KMS-11 (cell line): ENCODE measurements around the gene NRXN3.

Source experiments
- H2AFZ ChIP-seq: fragments of 200-600 bp; sonication (generic); 2 replicates; pipeline ENCODE4 v1.6.1; 2016; ENCODE audit warnings: antibody characterized with exemption, mixed run types, low read depth
- H3K27ac ChIP-seq: fragments of 200-600 bp; sonication (generic); 2 replicates; pipeline ENCODE4 v1.6.1; 2016; ENCODE audit warnings: mild to moderate bottlenecking, mixed run types
- H3K27me3 ChIP-seq: fragments of 200-600 bp; sonication (generic); 2 replicates; pipeline ENCODE4 v1.6.1; 2017; ENCODE audit warnings: mild to moderate bottlenecking, low read depth, mixed run types, moderate library complexity; ENCODE audit not compliant: insufficient read depth
- H3K36me3 ChIP-seq: fragments of 200-600 bp; sonication (generic); 2 replicates; pipeline ENCODE4 v1.6.1; 2017; ENCODE audit warnings: mild to moderate bottlenecking, mixed run types; ENCODE audit not compliant: insufficient read depth
- H3K4me1 ChIP-seq: fragments of 200-600 bp; sonication (generic); 2 replicates; pipeline ENCODE4 v1.6.1; 2016; ENCODE audit warnings: mild to moderate bottlenecking, low read depth, mixed run types; ENCODE audit not compliant: poor library complexity, severe bottlenecking
- H3K4me2 ChIP-seq: fragments of 200-600 bp; sonication (generic); 2 replicates; pipeline ENCODE4 v1.7.0; 2016; ENCODE audit warnings: mild to moderate bottlenecking, mixed run types
- H3K4me3 ChIP-seq: fragments of 200-600 bp; sonication (generic); IDR thresholded peaks from 2 replicates; pipeline ENCODE4 v1.6.1; 2017; ENCODE audit warnings: low read depth, low read length, mixed read lengths; ENCODE audit not compliant: insufficient read depth
- H3K79me2 ChIP-seq: fragments of 200-600 bp; sonication (generic); 2 replicates; pipeline ENCODE4 v1.6.1; 2016; ENCODE audit warnings: low read depth, mixed run types; ENCODE audit not compliant: insufficient read depth
- H3K9ac ChIP-seq: fragments of 200-600 bp; sonication (generic); 2 replicates; pipeline ENCODE4 v1.6.1; 2016; ENCODE audit warnings: mild to moderate bottlenecking, mixed run types
- H4K20me1 ChIP-seq: fragments of 200-600 bp; sonication (generic); 2 replicates; pipeline ENCODE4 v1.6.1; 2016; ENCODE audit warnings: mild to moderate bottlenecking, mixed run types; ENCODE audit not compliant: insufficient read depth
- TF ChIP-seq, protein P1 (sequence below): fragments of 200-600 bp; sonication (generic); conservative IDR thresholded peaks from 2 replicates; pipeline ENCODE4 v1.6.1; 2017; ENCODE audit warnings: low read depth, mild to moderate bottlenecking, antibody characterized with exemption, low read length, moderate library complexity, mixed read lengths

Gene NRXN3

DNA sequence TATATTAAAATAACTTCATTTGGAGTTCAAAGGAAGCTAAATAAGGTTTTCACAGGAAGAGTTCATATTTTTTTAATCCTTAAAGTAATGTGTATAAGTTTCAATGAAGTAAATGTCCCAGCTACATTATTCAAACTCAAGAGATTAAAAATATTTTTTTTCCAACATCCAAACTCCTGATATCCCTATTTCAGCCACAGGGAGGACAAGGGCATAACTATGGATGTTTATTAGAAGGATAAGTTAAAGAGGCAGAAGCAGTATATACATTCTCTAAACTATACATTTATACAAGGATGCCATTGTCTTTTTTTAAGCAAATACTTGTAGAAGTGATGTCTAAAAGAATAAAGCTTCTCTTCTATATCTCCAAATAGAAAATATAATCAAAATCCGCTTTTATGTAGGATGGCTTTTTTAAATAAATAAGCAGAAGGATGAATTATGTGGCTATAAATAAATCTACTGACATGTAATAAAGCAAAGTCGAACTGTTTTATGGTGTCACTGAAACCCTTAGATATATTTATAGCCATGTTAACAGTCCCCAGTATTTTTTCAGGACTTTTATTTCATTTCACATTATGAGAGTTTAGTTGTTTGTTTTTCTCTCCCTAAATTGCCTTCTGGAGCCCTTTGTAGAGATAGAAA lies 1104.6 kb downstream of the NRXN3 start:
- no peak overlapping the region for H3K4me2 ChIP-seq
- no peak overlapping the region for H3K27ac ChIP-seq
- no peaks in the 10 kb centered on the region for H3K36me3 ChIP-seq
- no peak overlapping the region for H3K4me3 ChIP-seq
- TF ChIP-seq, protein P1, sequence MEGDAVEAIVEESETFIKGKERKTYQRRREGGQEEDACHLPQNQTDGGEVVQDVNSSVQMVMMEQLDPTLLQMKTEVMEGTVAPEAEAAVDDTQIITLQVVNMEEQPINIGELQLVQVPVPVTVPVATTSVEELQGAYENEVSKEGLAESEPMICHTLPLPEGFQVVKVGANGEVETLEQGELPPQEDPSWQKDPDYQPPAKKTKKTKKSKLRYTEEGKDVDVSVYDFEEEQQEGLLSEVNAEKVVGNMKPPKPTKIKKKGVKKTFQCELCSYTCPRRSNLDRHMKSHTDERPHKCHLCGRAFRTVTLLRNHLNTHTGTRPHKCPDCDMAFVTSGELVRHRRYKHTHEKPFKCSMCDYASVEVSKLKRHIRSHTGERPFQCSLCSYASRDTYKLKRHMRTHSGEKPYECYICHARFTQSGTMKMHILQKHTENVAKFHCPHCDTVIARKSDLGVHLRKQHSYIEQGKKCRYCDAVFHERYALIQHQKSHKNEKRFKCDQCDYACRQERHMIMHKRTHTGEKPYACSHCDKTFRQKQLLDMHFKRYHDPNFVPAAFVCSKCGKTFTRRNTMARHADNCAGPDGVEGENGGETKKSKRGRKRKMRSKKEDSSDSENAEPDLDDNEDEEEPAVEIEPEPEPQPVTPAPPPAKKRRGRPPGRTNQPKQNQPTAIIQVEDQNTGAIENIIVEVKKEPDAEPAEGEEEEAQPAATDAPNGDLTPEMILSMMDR = no peak
- H3K27me3 ChIP-seq = no peaks in the 10 kb centered on the region
- H3K4me1 ChIP-seq = no peaks in the 10 kb centered on the region
- no peaks in the 10 kb centered on the region for H4K20me1 ChIP-seq
- H3K79me2 ChIP-seq = no peaks in the 10 kb centered on the region
- no peak overlapping the region for H3K9ac ChIP-seq
- no peak overlapping the region for H2AFZ ChIP-seq

DNA sequence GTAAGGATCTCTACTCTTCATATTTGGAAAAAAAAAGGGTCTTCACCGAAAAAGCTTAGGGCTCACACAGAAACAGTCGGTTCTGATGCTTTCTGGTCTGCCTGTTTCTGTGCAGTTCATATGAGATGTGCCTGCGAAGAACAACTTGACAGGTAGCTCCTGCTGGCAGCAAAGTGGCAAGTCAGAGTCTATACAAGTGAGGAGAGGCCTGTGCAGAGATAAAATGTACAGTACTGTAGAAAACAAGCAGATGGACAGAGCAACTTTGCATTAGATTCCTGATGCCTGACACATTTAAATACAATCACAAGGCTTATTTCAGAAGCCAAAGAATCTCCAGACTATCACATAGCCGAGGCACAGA lies 1105.1 kb downstream of the NRXN3 start:
- Histone ChIP-seq H3K4me1 (no peaks in the 10 kb centered on the region), H3K27ac (no peak overlapping the region), H3K4me3 (no peak overlapping the region), H2AFZ (no peak overlapping the region), H4K20me1 (no peaks in the 10 kb centered on the region), H3K9ac (no peak overlapping the region), H3K4me2 (no peak overlapping the region), H3K36me3 (no peaks in the 10 kb centered on the region), H3K79me2 (no peaks in the 10 kb centered on the region), H3K27me3 (no peaks in the 10 kb centered on the region)
- TF ChIP-seq, protein P1 = no peak

DNA sequence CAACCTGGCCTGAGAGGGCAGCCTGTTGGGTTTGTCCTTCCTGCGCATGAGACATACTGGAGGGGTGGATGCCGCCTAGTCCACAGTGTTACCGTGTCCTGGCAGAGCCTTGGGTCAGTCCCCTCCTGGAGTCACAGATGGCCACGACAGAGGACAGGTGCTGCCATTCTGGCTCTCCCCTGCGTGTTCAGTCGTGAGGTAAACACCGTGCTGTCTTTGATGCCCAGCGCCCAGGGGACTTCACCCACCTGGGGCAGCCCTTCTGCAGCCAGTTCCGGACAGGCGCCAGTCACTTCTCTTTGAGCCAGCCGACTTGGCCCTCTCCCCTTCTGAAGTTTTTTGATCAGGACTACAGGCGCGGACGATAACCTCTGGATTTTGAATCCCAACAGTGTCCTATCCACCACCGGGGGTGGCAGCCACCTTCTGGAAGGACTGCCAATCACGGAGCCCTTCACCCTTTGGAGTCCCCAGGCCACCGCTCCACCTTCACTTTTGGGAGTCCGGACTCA lies 1108.2 kb downstream of the NRXN3 start:
- H2AFZ ChIP-seq = no peak overlapping the region
- H3K27ac ChIP-seq = no peak overlapping the region
- TF ChIP-seq, protein P1 = no peak
- H3K9ac ChIP-seq = no peak overlapping the region
- H3K79me2 ChIP-seq = no peaks in the 10 kb centered on the region
- no peak overlapping the region for H3K4me2 ChIP-seq
- no peaks in the 10 kb centered on the region for H3K27me3 ChIP-seq
- no peaks in the 10 kb centered on the region for H4K20me1 ChIP-seq
- no peaks in the 10 kb centered on the region for H3K4me1 ChIP-seq
- no peak overlapping the region for H3K4me3 ChIP-seq
- no peaks in the 10 kb centered on the region for H3K36me3 ChIP-seq

DNA sequence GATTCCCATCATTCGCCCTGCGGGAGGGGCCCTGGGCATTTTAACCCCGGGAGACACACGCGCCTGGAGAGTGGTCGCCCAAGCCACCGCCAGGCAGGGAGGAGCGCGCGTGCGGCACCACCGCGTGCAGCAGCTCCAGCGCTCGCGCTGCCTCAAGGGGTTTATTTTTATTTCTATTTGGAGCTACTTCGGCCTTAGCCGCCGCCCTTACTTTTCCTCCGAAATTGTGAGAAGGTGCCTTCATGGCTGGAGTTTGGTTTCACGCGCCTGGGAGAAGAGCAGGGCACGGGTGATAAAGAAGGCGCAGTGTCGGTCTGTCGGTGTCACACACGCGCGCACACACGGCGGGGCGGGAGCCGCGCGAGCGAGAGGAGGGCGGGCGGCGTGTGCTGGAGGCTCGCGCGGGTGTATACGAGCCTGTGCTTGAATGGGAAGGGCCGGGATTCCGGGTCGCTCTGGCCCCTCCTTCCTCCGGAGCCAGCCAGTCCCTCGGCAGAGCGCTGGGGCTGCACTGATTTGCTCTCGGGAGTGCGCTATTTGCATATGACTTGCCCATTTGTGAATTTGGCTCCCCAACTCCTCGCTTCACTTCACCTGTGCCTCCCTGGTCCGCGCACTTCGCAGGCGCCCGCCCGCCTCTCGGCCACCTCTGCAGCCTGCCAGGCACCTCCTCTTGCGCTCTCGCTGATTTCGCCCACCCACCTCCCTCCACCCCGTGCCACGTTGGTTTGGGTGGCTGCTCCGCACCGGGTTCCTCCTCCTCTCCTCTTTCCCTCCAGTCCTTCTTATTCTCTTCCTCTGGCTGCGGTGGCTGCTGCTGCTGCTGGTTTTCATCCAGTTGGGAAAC lies 1108.8 kb downstream of the NRXN3 start:
- H4K20me1 ChIP-seq = no peaks in the 10 kb centered on the region
- no peak overlapping the region for H3K4me3 ChIP-seq
- no peaks in the 10 kb centered on the region for H3K4me1 ChIP-seq
- H3K27me3 ChIP-seq = no peaks in the 10 kb centered on the region
- H3K9ac ChIP-seq = no peak overlapping the region
- no peaks in the 10 kb centered on the region for H3K36me3 ChIP-seq
- TF ChIP-seq, protein P1 = no peak
- H3K79me2 ChIP-seq = no peaks in the 10 kb centered on the region
- no peak overlapping the region for H2AFZ ChIP-seq
- no peak overlapping the region for H3K27ac ChIP-seq
- no peak overlapping the region for H3K4me2 ChIP-seq
